GM21723 (cell line): ENCODE data around the gene APMAP.

Experiments used
- ATAC-seq: cut with Tn5 transposase; IDR thresholded peaks from one replicate; pipeline ENCODE4 v1.9.1; 2021; ENCODE audit warnings: mild to moderate bottlenecking, moderate library complexity; ENCODE audit not compliant: unreplicated experiment

The APMAP gene

DNA sequence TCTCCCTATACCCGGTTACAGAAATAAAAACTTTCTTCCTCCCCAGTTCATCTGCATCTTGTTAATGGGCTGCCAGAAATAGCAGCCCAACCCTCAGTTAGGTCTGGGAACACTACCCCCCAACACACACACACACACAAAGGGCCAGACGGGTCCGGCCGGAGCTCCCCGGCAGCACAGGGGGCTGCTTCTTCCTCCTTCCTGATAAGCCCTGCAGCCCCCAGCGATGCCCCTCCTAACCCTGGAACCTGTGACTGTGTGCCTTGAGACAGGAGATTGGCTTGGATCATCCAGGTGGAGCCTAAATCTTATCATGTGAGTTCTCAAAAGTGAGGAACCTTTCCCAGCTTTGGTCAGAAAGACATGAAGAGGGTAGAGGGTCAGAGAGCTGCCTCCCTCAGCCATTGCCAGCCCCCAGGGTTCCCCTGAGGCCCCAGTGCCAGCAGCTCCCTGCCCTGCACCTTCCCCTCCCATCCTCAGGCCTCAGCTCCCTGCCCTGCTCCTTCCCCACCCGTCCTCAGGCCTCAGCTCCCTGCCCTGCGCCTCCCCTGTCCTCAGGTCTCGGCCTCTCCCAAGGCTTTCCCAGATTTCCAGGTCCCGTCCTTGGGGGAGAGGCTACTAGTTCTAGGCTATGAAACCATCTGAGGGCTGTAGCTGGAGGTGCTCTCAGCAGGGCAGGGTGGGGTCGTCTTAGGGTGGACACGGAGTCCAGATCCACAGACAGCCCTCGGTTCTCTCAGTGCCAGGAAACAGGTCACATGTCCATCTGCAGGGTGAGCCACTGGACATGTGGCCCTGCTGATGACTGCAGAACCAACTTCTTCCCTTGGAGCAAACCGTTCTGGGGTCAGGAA lies 77.9 kb downstream of the APMAP start:
- ATAC-seq: no peak

DNA sequence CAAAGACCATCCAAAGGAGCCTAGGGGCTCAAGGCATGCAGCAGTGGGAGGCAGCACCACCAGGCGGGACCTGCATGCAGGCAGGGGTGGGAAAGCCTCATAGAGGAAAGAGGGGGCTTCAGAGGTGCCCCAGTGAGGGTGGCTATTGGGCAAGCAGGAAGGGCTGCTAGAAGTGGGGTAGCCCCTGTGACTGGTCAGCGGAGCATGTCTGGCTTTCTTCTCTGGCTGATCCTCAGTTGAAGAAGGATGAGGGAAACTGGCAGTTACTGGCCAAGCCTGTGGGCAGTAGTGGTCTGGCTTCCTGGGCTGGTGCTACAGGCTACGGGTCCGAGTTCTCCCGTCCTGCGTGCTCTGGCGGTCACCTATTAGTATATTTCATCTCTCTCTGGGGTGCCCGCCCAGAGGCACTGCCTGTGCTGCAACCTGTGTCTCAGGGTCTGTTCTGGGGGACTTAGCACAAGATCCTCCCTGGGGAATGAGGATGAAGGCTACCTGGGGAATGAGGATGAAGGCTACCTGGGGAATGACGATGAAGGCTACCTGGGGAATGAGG lies 79.4 kb downstream of the APMAP start:
- ATAC-seq: no peak
